Activated naive CD4-positive, alpha-beta T cell treated with anti-CD3 and anti-CD28 coated beads, Interleukin-2, amount 10 ng/mL, durations not matched to agents 7 days and 5 days (primary cell): ENCODE results near the gene LIN28B.
"Not testable (repeated sequence)": the region's sequence is repeated elsewhere in the genome, so short reads cannot be mapped to it uniquely, and the experiment has no call there.

ENCODE experiments used
- CTCF ChIA-PET: fragments of 350-600 bp; sonication (Branson Sonifier 250); formaldehyde crosslinking; loops from one replicate; lab custom pipeline; 2021; ENCODE audit warnings: antibody characterized with exemption; lab: Charles Lee
- DNase-seq: peaks from one replicate; pipeline ENCODE4 v3.0.0-alpha.2; 2020
- H3K27ac Mint-ChIP-seq: one replicate; pipeline ENCODE4 v1.8.0; 2021; ENCODE audit warnings: mild to moderate bottlenecking, moderate library complexity, mixed read lengths
- H3K27me3 Mint-ChIP-seq: one replicate; pipeline ENCODE4 v1.8.0; 2021; ENCODE audit warnings: mild to moderate bottlenecking, mixed read lengths
- H3K36me3 Mint-ChIP-seq: one replicate; pipeline ENCODE4 v1.8.0; 2021; ENCODE audit warnings: mixed read lengths
- H3K4me1 Mint-ChIP-seq: one replicate; pipeline ENCODE4 v1.8.0; 2021; ENCODE audit warnings: mixed read lengths
- H3K4me3 Mint-ChIP-seq: one replicate; pipeline ENCODE4 v1.8.0; 2021; ENCODE audit warnings: mild to moderate bottlenecking, moderate library complexity, mixed read lengths
- H3K9me3 Mint-ChIP-seq: one replicate; pipeline ENCODE4 v1.8.0; 2021; ENCODE audit warnings: mixed read lengths

The LIN28B gene

GRCh38 chr6:105043979-105044378 lies 87.1 kb downstream of the LIN28B start:
- H3K9me3 Mint-ChIP-seq: no peaks in the 10 kb centered on the region
- no peaks in the 10 kb centered on the region for H3K36me3 Mint-ChIP-seq
- peaks cover 3% of the 10 kb centered on the region for H3K27me3 Mint-ChIP-seq
- DNase-seq: no peak
- no peak overlapping the region for H3K27ac Mint-ChIP-seq
- CTCF ChIA-PET: no interaction called here
- H3K4me3 Mint-ChIP-seq: no peak overlapping the region
- H3K4me1 Mint-ChIP-seq: no peaks in the 10 kb centered on the region

GRCh38 chr6:105045526-105045925 lies 88.6 kb downstream of the LIN28B start:
- CTCF ChIA-PET: no interaction called here
- Mint-ChIP-seq H3K4me1 (no peaks in the 10 kb centered on the region), H3K9me3 (no peaks in the 10 kb centered on the region), H3K27ac (no peak overlapping the region), H3K27me3 (peaks cover 3% of the 10 kb centered on the region), H3K36me3 (no peaks in the 10 kb centered on the region), H3K4me3 (no peak overlapping the region)
- DNase-seq: no peak

GRCh38 chr6:105051941-105052471 lies 95.1 kb downstream of the LIN28B start:
- DNase-seq: no peak
- Mint-ChIP-seq H3K4me1 (no peaks in the 10 kb centered on the region), H3K27me3 (peaks cover 8% of the 10 kb centered on the region), H3K9me3 (no peaks in the 10 kb centered on the region), H3K4me3 (no peak overlapping the region), H3K36me3 (no peaks in the 10 kb centered on the region), H3K27ac (no peak overlapping the region)
- CTCF ChIA-PET: no interaction called here

- no peak overlapping the region for H3K4me3 Mint-ChIP-seq
- H3K9me3 Mint-ChIP-seq: no peaks in the 10 kb centered on the region
- no peak for DNase-seq
- CTCF ChIA-PET: no interaction called here
- no peaks in the 10 kb centered on the region for H3K36me3 Mint-ChIP-seq
- no peaks in the 10 kb centered on the region for H3K4me1 Mint-ChIP-seq
- peaks cover 13% of the 10 kb centered on the region for H3K27me3 Mint-ChIP-seq
- H3K27ac Mint-ChIP-seq: no peak overlapping the region
Observed at GRCh38 chr6:105056646-105057045, 99.7 kb downstream of the LIN28B start.

GRCh38 chr6:105057160-105057559 lies 100.3 kb downstream of the LIN28B start:
- CTCF ChIA-PET: no interaction called here
- Mint-ChIP-seq H3K27me3 (peaks cover 13% of the 10 kb centered on the region), H3K4me1 (no peaks in the 10 kb centered on the region), H3K4me3 (no peak overlapping the region), H3K9me3 (no peaks in the 10 kb centered on the region), H3K27ac (no peak overlapping the region), H3K36me3 (no peaks in the 10 kb centered on the region)
- no peak for DNase-seq

- no peaks in the 10 kb centered on the region for H3K4me1 Mint-ChIP-seq
- no peak overlapping the region for H3K4me3 Mint-ChIP-seq
- no peaks in the 10 kb centered on the region for H3K36me3 Mint-ChIP-seq
- H3K9me3 Mint-ChIP-seq: no peaks in the 10 kb centered on the region
- no peak overlapping the region for H3K27ac Mint-ChIP-seq
- no peak for DNase-seq
- H3K27me3 Mint-ChIP-seq: peaks cover 13% of the 10 kb centered on the region
- CTCF ChIA-PET: no interaction called here
Observed at GRCh38 chr6:105058316-105058715, 101.4 kb downstream of the LIN28B start.

GRCh38 chr6:105058846-105059245 lies 101.9 kb downstream of the LIN28B start:
- Mint-ChIP-seq H3K27me3 (peaks cover 13% of the 10 kb centered on the region), H3K4me1 (no peaks in the 10 kb centered on the region), H3K4me3 (no peak overlapping the region), H3K9me3 (no peaks in the 10 kb centered on the region), H3K27ac (no peak overlapping the region), H3K36me3 (no peaks in the 10 kb centered on the region)
- CTCF ChIA-PET: no interaction called here
- no peak for DNase-seq

GRCh38 chr6:105066233-105066632 lies 109.3 kb downstream of the LIN28B start:
- no peak for DNase-seq
- no peak overlapping the region for H3K27ac Mint-ChIP-seq
- no peaks in the 10 kb centered on the region for H3K36me3 Mint-ChIP-seq
- no peaks in the 10 kb centered on the region for H3K9me3 Mint-ChIP-seq
- peaks cover 10% of the 10 kb centered on the region for H3K27me3 Mint-ChIP-seq
- CTCF ChIA-PET: no interaction called here
- no peak overlapping the region for H3K4me3 Mint-ChIP-seq
- H3K4me1 Mint-ChIP-seq: no peaks in the 10 kb centered on the region

- Mint-ChIP-seq H3K27ac (no peak overlapping the region), H3K4me1 (no peaks in the 10 kb centered on the region), H3K36me3 (no peaks in the 10 kb centered on the region), H3K27me3 (peaks cover 10% of the 10 kb centered on the region), H3K9me3 (no peaks in the 10 kb centered on the region), H3K4me3 (no peak overlapping the region)
- CTCF ChIA-PET: no interaction called here
- DNase-seq: no peak
Observed at GRCh38 chr6:105066836-105067235, 109.9 kb downstream of the LIN28B start.

GRCh38 chr6:105067329-105067728 lies 110.4 kb downstream of the LIN28B start:
- DNase-seq: no peak
- H3K4me1 Mint-ChIP-seq: no peaks in the 10 kb centered on the region
- H3K36me3 Mint-ChIP-seq: no peaks in the 10 kb centered on the region
- CTCF ChIA-PET: no interaction called here
- peaks cover 10% of the 10 kb centered on the region for H3K27me3 Mint-ChIP-seq
- no peaks in the 10 kb centered on the region for H3K9me3 Mint-ChIP-seq
- H3K27ac Mint-ChIP-seq: no peak overlapping the region
- H3K4me3 Mint-ChIP-seq: no peak overlapping the region

GRCh38 chr6:105068407-105068806 lies 111.5 kb downstream of the LIN28B start:
- no peak for DNase-seq
- H3K4me1 Mint-ChIP-seq: no peaks in the 10 kb centered on the region
- no peak overlapping the region for H3K27ac Mint-ChIP-seq
- CTCF ChIA-PET: no interaction called here
- peaks cover 13% of the 10 kb centered on the region for H3K27me3 Mint-ChIP-seq
- no peaks in the 10 kb centered on the region for H3K9me3 Mint-ChIP-seq
- H3K36me3 Mint-ChIP-seq: no peaks in the 10 kb centered on the region
- no peak overlapping the region for H3K4me3 Mint-ChIP-seq

- Mint-ChIP-seq H3K9me3 (no peaks in the 10 kb centered on the region), H3K36me3 (no peaks in the 10 kb centered on the region), H3K27ac (no peak overlapping the region), H3K4me3 (no peak overlapping the region), H3K27me3 (peaks cover 14% of the 10 kb centered on the region), H3K4me1 (no peaks in the 10 kb centered on the region)
- CTCF ChIA-PET: interaction anchor here (1.3 kb wide), 1 partner anchor 8 kb away, joined by 4 read pairs; no protein-coding TSS in a partner anchor
- DNase-seq: no peak
Observed at GRCh38 chr6:105069821-105070445, 113.0 kb downstream of the LIN28B start.

GRCh38 chr6:105072798-105073199 lies 115.9 kb downstream of the LIN28B start:
- Mint-ChIP-seq H3K4me1 (no peaks in the 10 kb centered on the region), H3K36me3 (no peaks in the 10 kb centered on the region), H3K9me3 (no peaks in the 10 kb centered on the region), H3K27ac (no peak overlapping the region), H3K4me3 (no peak overlapping the region), H3K27me3 (peaks cover 14% of the 10 kb centered on the region)
- CTCF ChIA-PET: interaction anchor here (1.3 kb wide), 1 partner anchor 15 kb away, joined by 3 read pairs; no protein-coding TSS in a partner anchor
- no peak for DNase-seq

- DNase-seq: no peak
- Mint-ChIP-seq H3K9me3 (no peaks in the 10 kb centered on the region), H3K36me3 (no peaks in the 10 kb centered on the region), H3K4me3 (no peak overlapping the region), H3K27ac (no peak overlapping the region), H3K4me1 (no peaks in the 10 kb centered on the region), H3K27me3 (peaks cover 13% of the 10 kb centered on the region)
- CTCF ChIA-PET: interaction anchor here (1.5 kb wide), 1 partner anchor 13 kb away, joined by 6 read pairs; no protein-coding TSS in a partner anchor
Observed at GRCh38 chr6:105075210-105075609, 118.3 kb downstream of the LIN28B start.

GRCh38 chr6:105076418-105076817 lies 119.5 kb downstream of the LIN28B start:
- DNase-seq, H3K27ac Mint-ChIP-seq, H3K36me3 Mint-ChIP-seq, H3K4me3 Mint-ChIP-seq, H3K4me1 Mint-ChIP-seq, H3K9me3 Mint-ChIP-seq: not testable (repeated sequence)
- CTCF ChIA-PET: interaction anchor here (1.2 to 4.9 kb wide), 5 partner anchors 14 to 306 kb away, joined by 3 to 36 read pairs (median 4); no protein-coding TSS in a partner anchor
- peaks cover 11% of the 10 kb centered on the region for H3K27me3 Mint-ChIP-seq
